T-helper 17 cell (primary cell): Measurements from ENCODE around the gene ZHX3. TPM values are rescaled to one million over a fixed set of nuclear protein-coding genes. Genes with fewer than 3 reads are reported as not detected.
A peak's percentile ranks its signal among the peaks of the same experiment; 100 is the strongest.

ENCODE experiments used
- ATAC-seq: fragments of 150-1000 bp; cut with Tn5 transposase; 2 replicates; pipeline ENCODE4 v1.10.0; 2021; ENCODE audit warnings: mild to moderate bottlenecking, moderate library complexity
- DNase-seq, 3 donors: peaks; one replicate each; pipeline versions ENCODE4 v3.0.0 to v3.0.0-alpha.2; 2020 to 2021
- H3K9me3 ChIP-seq: one replicate; pipeline ENCODE4 v1.7.0; 2013; ENCODE audit warnings: low read length, mild to moderate bottlenecking; ENCODE audit not compliant: control insufficient read depth, poor library complexity, severe bottlenecking
- H3K27ac Mint-ChIP-seq: one replicate; pipeline ENCODE4 v1.8.0; 2022; ENCODE audit warnings: mild to moderate bottlenecking, moderate library complexity, mixed read lengths
- H3K27me3 Mint-ChIP-seq: one replicate; pipeline ENCODE4 v1.8.0; 2022; ENCODE audit warnings: mixed read lengths
- H3K36me3 Mint-ChIP-seq: one replicate; pipeline ENCODE4 v1.8.0; 2022; ENCODE audit warnings: low read depth, mixed read lengths
- H3K4me1 Mint-ChIP-seq: one replicate; pipeline ENCODE4 v1.8.0; 2022; ENCODE audit warnings: mild to moderate bottlenecking, mixed read lengths
- H3K4me3 Mint-ChIP-seq: one replicate; pipeline ENCODE4 v1.8.0; 2022; ENCODE audit warnings: mild to moderate bottlenecking, moderate library complexity, mixed read lengths
- total RNA-seq, 4 donors: library from RNA in 2 of 4; stranded (reverse) in 2 of 4; gene quantifications; one replicate each; pipeline ENCODE4 v1.2.3 and lab custom pipeline; 2022 to 2026

Gene ZHX3
- total RNA-seq, 2 donors from 2014 or later, result 4.1 to 4.9 TPM

GRCh38 chr20:41204304-41205265, 112.9 kb downstream of the ZHX3 start:
- no peaks in the 10 kb centered on the region for H3K9me3 ChIP-seq
- DNase-seq, result no peak
- Mint-ChIP-seq H3K4me3 (no peak overlapping the region), H3K4me1 (peaks cover 7% of the 10 kb centered on the region), H3K27me3 (peaks cover 6% of the 10 kb centered on the region), H3K27ac (no peak overlapping the region), H3K36me3 (peaks cover 10% of the 10 kb centered on the region)
- no peak for ATAC-seq

DNA sequence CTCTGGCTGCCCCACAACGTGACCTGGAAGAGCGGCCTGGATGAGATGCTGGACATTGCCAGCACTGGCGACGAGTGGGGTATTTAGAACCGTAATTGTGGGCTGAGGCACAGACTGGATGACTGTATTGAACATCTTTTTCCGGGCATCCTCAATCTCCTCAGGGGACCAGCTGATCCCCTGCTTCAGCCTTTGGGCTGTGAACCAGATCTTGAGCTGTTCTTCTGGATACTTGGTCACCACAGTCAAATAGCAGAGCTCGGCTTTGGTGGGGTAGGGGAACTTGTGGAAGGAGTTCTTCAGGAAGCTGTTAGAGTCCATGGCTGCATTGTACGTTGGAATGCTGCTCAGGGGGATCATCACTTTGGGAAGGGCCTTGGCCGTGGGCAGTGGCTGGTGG, 113.9 kb downstream of the ZHX3 start:
- H3K36me3 Mint-ChIP-seq, result peaks cover 10% of the 10 kb centered on the region
- H3K27me3 Mint-ChIP-seq, result peaks cover 6% of the 10 kb centered on the region
- no peaks in the 10 kb centered on the region for H3K9me3 ChIP-seq
- ATAC-seq (no peak), DNase-seq (no peak)
- no peak overlapping the region for H3K27ac Mint-ChIP-seq
- no peak overlapping the region for H3K4me3 Mint-ChIP-seq
- H3K4me1 Mint-ChIP-seq, result peaks cover 7% of the 10 kb centered on the region

GRCh38 chr20:41202426-41202825, 115.1 kb downstream of the ZHX3 start:
- Mint-ChIP-seq H3K27ac (no peak overlapping the region), H3K36me3 (peaks cover 11% of the 10 kb centered on the region), H3K27me3 (peaks cover 6% of the 10 kb centered on the region), H3K4me1 (peaks cover 7% of the 10 kb centered on the region), H3K4me3 (no peak overlapping the region)
- ATAC-seq (no peak), DNase-seq (no peak)
- H3K9me3 ChIP-seq, result peaks cover 4% of the 10 kb centered on the region

- no peak overlapping the region for H3K27ac Mint-ChIP-seq
These were observed 115.8 kb downstream of the ZHX3 start for GRCh38 chr20:41201760-41202159.

GRCh38 chr20:41200446-41201202, 116.9 kb downstream of the ZHX3 start:
- no peaks in the 10 kb centered on the region for H3K27me3 Mint-ChIP-seq
- peaks cover 11% of the 10 kb centered on the region for H3K36me3 Mint-ChIP-seq
- H3K4me3 Mint-ChIP-seq, result no peak overlapping the region
- peaks cover 4% of the 10 kb centered on the region for H3K9me3 ChIP-seq
- peaks cover 4% of the 10 kb centered on the region for H3K4me1 Mint-ChIP-seq
- no peak for DNase-seq
- no peak for ATAC-seq
- no peak overlapping the region for H3K27ac Mint-ChIP-seq

More at GRCh38 chr20:41201760-41202159, 115.8 kb downstream of the ZHX3 start:
- H3K9me3 ChIP-seq, result peaks cover 4% of the 10 kb centered on the region
- ATAC-seq, result no peak
- no peak for DNase-seq
- peaks cover 11% of the 10 kb centered on the region for H3K36me3 Mint-ChIP-seq
- peaks cover 6% of the 10 kb centered on the region for H3K27me3 Mint-ChIP-seq
- H3K4me1 Mint-ChIP-seq, result peaks cover 4% of the 10 kb centered on the region
- H3K4me3 Mint-ChIP-seq, result no peak overlapping the region

GRCh38 chr20:41198443-41198842, 119.1 kb downstream of the ZHX3 start:
- no peaks in the 10 kb centered on the region for H3K27me3 Mint-ChIP-seq
- peaks cover 4% of the 10 kb centered on the region for H3K9me3 ChIP-seq

DNA sequence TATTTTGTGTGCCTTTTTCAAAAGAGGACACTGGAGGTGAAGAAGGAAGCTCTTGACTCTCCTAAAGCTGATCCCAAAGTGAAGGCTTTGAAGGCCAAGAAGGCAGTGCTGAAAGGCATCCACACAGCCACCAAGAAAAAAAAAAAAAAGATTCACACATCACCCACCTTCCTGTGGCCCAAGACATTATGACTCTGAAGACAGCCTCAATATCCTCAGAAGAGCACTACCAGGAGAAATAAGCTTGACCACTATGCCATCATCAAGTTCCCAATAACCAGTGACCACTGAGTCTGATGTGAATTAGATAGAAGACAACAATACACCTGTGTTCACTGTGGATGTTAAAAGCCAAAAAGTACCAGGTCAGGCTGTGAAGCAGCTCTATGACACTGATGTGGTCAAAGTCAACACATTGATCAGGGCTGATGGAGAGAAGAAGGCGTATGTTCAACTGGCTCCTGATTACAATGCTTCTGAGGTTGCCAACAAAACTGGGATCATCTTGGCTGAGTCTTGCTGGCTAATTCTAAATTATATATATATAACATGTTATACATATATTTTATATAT, 120.8 kb downstream of the ZHX3 start:
- no peak for DNase-seq
- Mint-ChIP-seq H3K27ac (no peak overlapping the region), H3K4me1 (no peaks in the 10 kb centered on the region), H3K36me3 (peaks cover 5% of the 10 kb centered on the region), H3K27me3 (no peaks in the 10 kb centered on the region), H3K4me3 (no peak overlapping the region)
- peaks cover 4% of the 10 kb centered on the region for H3K9me3 ChIP-seq
- no peak for ATAC-seq

More at GRCh38 chr20:41198443-41198842, 119.1 kb downstream of the ZHX3 start:
- H3K36me3 Mint-ChIP-seq, result peaks cover 11% of the 10 kb centered on the region
- H3K4me3 Mint-ChIP-seq, result no peak overlapping the region
- no peak overlapping the region for H3K27ac Mint-ChIP-seq
- no peak for DNase-seq
- no peak for ATAC-seq
- H3K4me1 Mint-ChIP-seq, result peaks cover 4% of the 10 kb centered on the region

GRCh38 chr20:41192575-41192974, 125.0 kb downstream of the ZHX3 start:
- H3K9me3 ChIP-seq, result peaks cover 10% of the 10 kb centered on the region
- DNase-seq (no peak), ATAC-seq (no peak)
- H3K4me1 Mint-ChIP-seq, result no peaks in the 10 kb centered on the region
- no peaks in the 10 kb centered on the region for H3K27me3 Mint-ChIP-seq
- no peak overlapping the region for H3K4me3 Mint-ChIP-seq
- H3K27ac Mint-ChIP-seq, result no peak overlapping the region
- peaks cover 4% of the 10 kb centered on the region for H3K36me3 Mint-ChIP-seq

DNA sequence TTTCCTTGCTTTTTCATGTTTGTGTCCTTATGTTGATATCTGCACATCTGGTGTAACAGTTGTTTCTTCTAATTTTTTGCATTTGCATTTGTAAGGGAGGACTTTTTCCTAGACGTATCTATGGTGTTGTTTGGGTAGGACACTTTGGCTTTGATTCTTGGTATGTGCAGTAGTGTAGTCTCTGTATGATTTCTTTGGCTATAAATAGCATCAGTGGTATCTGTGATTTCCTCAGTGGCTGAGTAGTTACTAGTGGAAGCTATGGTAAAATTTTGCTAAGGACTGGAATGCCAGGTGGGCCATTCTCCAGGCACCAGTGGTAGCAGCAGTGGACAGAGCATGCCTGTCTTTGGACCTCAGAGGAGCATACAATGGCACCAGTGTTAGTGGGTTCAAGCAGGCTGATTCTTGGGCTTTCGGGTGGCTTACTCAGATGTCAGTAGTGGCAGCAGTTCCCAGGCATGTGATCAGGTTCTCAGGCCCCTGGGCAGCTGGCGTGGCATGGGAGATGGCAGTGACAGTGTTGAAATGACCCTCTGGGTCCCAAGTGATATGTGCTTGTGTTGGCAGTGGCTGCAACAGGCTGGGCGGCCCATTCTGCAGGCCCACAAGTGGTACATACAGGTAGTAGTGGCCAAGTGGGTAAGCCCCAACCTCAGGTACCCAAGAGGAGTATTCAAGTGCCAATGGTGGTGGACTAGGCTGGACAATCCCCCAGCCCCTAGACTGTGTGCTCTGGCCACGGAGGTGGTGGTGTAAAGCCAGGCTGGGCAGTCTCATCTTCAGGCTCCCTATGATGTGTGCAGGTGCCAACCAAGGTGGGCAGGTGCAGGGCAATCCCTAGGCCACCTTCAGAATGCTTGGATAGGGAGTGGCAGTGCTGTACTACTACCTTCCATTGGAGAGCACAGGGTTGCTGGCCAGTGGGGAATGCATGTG, 125.7 kb downstream of the ZHX3 start:
- no peaks in the 10 kb centered on the region for H3K4me1 Mint-ChIP-seq
- no peaks in the 10 kb centered on the region for H3K27me3 Mint-ChIP-seq
- ATAC-seq, result no peak
- peaks cover 10% of the 10 kb centered on the region for H3K9me3 ChIP-seq
- DNase-seq, result no peak
- peaks cover 2% of the 10 kb centered on the region for H3K36me3 Mint-ChIP-seq
- no peak overlapping the region for H3K27ac Mint-ChIP-seq
- no peak overlapping the region for H3K4me3 Mint-ChIP-seq

GRCh38 chr20:41187668-41188067, 129.9 kb downstream of the ZHX3 start:
- H3K4me1 Mint-ChIP-seq, result no peaks in the 10 kb centered on the region
- peaks cover 10% of the 10 kb centered on the region for H3K9me3 ChIP-seq
- H3K27me3 Mint-ChIP-seq, result no peaks in the 10 kb centered on the region
- no peak overlapping the region for H3K4me3 Mint-ChIP-seq
- no peaks in the 10 kb centered on the region for H3K36me3 Mint-ChIP-seq
- DNase-seq (no peak), ATAC-seq (no peak)
- no peak overlapping the region for H3K27ac Mint-ChIP-seq

DNA sequence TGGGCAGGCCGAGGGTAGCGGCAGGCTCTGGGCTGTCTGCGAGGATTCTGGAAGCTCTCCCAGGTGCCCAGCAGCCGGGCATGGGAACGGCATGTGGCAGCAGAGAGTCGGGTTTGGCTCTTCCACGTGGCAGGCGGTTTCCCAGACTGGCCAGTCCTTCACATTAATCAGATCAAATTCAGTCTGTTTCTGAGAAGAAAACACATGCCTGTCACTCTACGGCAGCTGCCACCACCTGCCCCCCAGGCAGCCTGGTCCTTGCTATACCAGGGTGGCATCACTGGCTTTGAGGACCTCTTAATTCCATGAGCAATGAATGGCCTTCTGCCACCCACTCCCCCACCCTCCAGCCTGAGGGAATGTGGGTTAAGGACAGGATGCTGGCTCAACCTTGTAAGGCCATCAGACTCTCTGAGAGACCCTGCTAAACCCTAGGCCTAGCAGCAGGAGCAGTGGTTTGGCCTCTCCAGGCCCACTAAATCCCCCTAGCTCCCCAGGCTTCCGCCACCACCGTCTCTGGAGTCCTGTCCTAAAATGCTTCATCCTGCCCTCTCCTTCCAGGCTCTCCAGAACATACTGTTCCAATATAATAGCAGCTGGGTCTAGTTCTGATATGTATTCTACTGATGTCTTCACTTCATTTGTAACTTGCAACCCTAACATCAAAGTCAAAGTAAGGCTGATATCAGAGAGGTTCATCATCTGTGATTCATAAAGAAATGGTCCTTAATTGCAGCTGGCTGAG, 132.3 kb downstream of the ZHX3 start:
- Mint-ChIP-seq H3K4me1 (peaks cover 9% of the 10 kb centered on the region), H3K27ac (peak overlapping the region; percentile 37), H3K36me3 (no peaks in the 10 kb centered on the region), H3K27me3 (no peaks in the 10 kb centered on the region), H3K4me3 (no peak overlapping the region)
- DNase-seq (no peak), ATAC-seq (no peak)
- H3K9me3 ChIP-seq, result no peaks in the 10 kb centered on the region

GRCh38 chr20:41183831-41184230, 133.7 kb downstream of the ZHX3 start:
- no peak for DNase-seq

More at GRCh38 chr20:41183831-41184230, 133.7 kb downstream of the ZHX3 start:
- no peak overlapping the region for H3K27ac Mint-ChIP-seq
- ATAC-seq, result no peak
- no peaks in the 10 kb centered on the region for H3K36me3 Mint-ChIP-seq
- no peak overlapping the region for H3K4me3 Mint-ChIP-seq
- peaks cover 9% of the 10 kb centered on the region for H3K4me1 Mint-ChIP-seq
- H3K27me3 Mint-ChIP-seq, result no peaks in the 10 kb centered on the region
- H3K9me3 ChIP-seq, result no peaks in the 10 kb centered on the region
